HG03135 (cell line): ENCODE results near the gene CXCL10.
"Not testable (repeated sequence)": the region's sequence is repeated elsewhere in the genome, so short reads cannot be mapped to it uniquely, and the experiment has no call there.

Experiments used
- ATAC-seq: cut with Tn5 transposase; IDR thresholded peaks from one replicate; pipeline ENCODE4 v1.9.1; 2021; ENCODE audit warnings: mild to moderate bottlenecking, moderate library complexity; ENCODE audit not compliant: unreplicated experiment

The CXCL10 gene

DNA sequence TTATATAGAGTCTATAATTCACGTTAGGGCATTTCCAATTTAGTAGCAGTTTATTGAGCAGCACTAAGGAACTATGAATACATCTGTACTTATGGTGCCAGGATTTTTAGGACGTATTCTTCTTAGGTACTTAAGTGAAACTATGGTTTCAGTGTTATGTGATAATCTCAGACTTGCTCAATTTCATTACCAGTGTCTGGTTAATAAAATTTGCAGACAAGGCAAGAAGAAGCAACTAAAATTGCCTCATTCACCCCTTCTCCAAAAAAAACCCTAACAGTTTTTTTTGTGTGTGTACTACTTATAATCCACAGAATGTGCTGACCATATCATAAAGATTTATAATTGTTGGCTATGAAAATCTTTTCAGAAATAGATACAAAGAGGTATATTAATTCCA lies 6.0 kb upstream of the CXCL10 start:
- no peak for ATAC-seq

DNA sequence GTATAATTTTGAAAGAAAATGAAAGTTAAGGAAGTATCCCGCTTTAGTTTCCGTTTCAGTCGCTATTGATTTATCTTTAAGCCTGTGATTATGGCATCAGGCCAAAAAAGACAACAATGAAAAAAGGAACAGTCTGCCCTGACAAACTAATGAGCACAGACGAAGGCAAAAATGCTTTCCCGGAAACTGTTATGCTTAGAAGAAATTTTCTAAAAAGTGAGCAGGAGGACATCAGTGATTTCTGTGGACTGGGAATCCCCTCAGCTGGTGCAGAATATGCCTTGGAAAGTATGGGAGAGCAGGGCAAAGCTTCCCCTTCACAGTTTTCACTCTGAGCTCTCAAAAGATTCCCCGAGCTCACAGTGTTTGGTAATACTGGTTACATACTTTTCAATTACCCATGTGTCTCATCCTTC lies 5.1 kb upstream of the CXCL10 start:
- no peak for ATAC-seq

GRCh38 chr4:76024065-76024464 lies 768 bp upstream of the CXCL10 start:
- ATAC-seq = no peak

GRCh38 chr4:76022677-76023076 lies 620 bp downstream of the CXCL10 start:
- ATAC-seq = no peak

DNA sequence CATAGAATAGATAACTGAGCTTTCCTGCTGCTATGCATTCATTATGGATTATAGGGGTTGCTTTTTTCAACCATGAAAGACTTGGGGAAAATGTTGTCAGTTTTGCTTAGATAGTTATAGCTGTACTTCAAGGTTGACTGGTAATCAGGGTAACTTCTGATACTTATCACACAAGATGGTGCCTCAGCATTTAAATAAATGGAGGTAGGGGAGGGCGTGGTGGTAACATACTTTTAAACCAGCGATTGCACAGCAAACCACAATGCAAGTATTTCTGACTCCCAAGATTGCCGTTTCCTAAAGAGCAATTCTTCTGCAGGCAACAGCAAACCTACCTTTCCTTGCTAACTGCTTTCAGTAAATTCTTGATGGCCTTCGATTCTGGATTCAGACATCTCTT lies 1.3 kb downstream of the CXCL10 start:
- ATAC-seq = no peak

DNA sequence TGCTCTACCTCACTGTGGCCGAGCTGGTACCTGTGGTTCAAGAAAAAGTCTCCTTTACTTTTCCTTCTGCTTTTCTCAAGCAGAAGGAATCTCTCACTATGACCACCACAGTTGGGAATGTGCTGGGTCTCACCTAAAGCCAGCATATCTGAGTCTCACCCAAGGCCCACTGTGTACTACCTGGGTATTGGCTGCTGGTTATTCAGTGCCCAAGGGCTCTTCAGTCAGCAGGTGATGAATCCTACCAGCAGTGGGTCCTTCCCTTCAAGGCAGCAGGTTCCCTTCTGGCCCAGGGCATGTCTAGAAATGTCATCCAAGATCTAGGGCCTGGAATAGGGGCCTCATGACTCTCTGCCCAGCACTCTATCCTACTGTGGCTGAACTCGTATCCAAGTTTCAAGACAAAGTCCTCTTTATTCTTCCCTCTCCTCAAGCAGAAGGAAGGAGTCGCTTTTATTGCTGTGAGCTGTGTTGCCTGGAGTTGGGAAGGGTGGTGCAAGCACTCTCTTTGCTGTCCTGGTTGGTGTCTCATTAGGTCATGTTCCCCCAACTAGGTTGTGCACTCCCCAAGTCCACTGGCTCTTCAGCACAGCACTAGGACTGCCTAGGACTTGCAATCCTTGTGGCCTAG lies 6.1 kb downstream of the CXCL10 start:
- no peak for ATAC-seq

DNA sequence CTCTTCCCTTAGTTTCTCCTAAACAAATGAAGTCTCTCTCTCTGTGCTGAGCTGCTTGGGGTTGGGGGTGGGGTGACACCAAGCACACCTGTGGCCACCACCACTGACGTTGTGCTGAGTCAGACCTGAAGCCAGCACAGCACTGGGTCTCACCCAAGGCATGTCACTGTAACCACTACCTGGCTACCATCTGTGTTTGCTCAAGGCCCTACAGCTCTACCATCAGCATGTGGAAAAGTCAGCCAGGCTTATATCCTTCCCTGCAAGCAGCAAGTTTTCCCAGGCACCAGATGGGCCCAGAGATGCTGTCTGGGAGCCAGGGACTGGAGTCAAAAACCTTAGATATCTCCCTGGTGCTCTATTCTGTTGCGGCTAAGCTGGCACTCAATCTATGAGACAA lies 6.9 kb downstream of the CXCL10 start:
- peak; percentile 72 for ATAC-seq

GRCh38 chr4:76013540-76013939 lies 9.8 kb downstream of the CXCL10 start:
- no peak for ATAC-seq

- no peak for ATAC-seq
Measured at GRCh38 chr4:76012388-76012801, 10.9 kb downstream of the CXCL10 start.

GRCh38 chr4:76011700-76012387 lies 11.5 kb downstream of the CXCL10 start:
- no peak for ATAC-seq

DNA sequence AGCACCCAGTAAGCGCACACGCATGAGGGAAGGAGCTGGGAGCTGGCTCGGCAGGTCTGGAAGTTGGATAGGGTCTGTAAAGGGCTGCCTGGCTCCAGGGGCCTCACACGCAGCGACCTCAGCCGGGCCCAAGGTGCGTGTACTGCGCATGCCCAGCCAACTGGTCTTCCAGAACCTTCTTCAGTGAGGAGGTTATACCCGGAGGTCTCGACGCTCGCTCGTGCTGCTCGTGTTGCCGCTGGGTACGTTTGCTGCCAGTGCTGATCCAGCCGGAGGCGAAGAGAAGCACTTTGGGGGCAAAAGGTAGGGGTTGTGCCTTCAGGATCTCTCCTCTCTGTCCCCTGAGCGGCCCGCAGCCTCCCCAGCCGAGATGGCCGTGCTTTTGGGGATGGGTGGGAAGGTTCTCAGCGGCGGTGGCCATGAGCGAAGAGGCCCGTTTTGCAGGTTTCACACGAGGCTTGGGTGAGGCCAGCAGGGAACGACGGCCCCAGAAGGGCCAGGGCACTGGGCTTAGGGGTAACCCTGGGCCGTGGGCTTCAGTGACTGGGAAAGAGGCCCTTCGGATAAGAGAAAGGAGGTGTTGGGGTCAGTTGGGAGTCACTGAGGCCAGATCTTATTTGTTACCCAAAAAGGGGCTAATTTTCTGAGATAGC lies 12.2 kb downstream of the CXCL10 start:
- ATAC-seq = no peak

DNA sequence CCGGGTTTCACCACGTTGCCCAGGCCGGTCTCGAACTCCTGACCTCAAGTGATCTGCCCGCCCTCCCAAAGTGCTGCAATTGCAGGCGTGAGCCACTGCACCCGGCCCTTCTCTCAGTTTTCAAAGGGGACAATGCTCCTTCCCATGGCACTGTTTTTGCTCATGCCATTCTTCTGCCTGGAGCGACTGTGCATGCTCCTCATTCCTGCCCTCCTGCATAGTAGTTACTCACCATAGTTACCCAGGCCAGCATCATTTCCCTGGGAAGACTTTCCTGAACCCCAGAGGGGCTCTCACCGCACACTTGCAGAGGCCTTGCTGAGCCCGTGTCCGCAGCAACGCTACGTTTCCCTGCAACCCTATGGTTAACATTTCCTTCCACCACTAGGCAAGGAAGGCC lies 12.7 kb downstream of the CXCL10 start:
- ATAC-seq = no peak

DNA sequence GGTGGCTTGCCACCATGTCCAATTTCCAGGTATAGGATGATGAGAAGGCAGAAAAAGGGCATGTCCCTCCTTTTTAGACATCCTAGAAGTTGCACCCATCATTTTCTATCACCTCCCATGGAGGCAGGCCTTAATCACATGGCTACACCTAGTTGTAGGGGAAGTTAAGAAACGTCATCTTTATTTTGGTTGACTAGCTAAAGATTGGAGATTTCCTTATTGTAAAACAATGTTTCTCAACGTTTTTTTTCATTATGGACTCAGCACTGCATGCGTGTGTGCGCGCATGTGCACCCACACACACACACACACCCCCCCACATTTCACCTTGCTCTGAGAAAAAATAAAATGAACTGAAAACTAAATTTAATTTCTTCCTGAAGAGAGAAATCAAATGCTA lies 14.0 kb downstream of the CXCL10 start:
- no peak for ATAC-seq

GRCh38 chr4:76007089-76007862 lies 16.0 kb downstream of the CXCL10 start, which contains the start of gene CXCL9:
TSS of gene CXCL9 (minus strand) at chr4:76007509. CDS start at chr4:76007449, 60 bp downstream.
- no peak for ATAC-seq

DNA sequence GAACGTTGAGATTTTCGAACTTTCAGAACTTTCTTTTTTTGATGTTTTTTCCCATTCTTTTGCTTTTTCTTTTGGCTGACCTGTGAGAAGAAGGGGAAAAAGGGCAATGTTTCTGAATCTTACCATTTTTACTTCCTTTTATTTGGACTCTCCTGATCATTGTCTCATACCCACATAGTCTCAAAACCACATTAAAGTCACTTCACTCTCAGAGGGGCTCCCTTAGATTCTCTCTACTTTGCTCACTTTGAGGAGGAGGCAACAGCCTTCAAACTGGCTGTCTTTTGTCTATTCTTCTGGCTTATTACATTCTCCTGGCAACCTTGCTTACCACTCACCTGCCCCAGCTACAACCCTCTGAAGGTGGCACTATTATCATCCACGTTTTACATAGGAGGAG lies 19.7 kb downstream of the CXCL10 start:
- no peak for ATAC-seq

GRCh38 chr4:76003035-76003434 lies 20.3 kb downstream of the CXCL10 start:
- no peak for ATAC-seq

DNA sequence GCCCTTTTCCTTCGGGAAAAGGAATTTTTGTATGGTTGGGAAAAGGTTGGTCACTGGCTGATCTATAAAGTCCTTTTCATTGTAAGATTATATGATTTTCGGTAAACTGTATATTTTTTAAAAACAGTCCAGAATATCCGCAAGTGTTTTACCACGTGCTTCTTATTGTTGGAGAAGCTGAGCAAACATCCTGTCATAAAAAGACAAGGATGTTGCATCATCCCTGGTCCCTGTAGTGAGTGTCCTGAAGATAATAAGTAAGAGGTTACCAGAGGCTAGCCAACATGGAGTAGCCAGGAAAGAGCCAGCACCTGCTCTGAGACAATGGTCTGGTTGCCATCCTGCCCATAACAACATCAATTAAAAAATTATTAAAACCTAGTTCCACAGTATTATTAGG lies 21.1 kb downstream of the CXCL10 start:
- ATAC-seq = no peak

DNA sequence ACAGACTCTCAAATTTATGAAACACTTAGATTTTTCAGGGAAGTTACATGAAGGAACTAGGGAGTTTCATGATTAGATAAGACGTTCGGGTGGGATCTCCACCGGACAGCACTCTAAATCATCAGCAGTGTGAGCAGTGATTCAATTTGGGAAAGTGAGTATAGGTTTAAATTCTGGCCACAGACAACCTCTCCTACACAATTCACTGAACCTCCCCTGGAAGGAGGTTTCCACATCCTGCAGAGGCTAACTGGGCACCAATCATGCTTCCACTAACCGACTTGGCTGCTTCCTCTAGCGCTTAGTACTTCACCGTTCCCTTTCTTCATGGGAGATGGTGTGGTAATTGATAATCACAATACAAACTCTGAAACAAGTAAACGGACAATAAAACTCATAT lies 21.6 kb downstream of the CXCL10 start:
- no peak for ATAC-seq

- ATAC-seq = no peak
Measured at GRCh38 chr4:76000279-76000678, 23.0 kb downstream of the CXCL10 start.

DNA sequence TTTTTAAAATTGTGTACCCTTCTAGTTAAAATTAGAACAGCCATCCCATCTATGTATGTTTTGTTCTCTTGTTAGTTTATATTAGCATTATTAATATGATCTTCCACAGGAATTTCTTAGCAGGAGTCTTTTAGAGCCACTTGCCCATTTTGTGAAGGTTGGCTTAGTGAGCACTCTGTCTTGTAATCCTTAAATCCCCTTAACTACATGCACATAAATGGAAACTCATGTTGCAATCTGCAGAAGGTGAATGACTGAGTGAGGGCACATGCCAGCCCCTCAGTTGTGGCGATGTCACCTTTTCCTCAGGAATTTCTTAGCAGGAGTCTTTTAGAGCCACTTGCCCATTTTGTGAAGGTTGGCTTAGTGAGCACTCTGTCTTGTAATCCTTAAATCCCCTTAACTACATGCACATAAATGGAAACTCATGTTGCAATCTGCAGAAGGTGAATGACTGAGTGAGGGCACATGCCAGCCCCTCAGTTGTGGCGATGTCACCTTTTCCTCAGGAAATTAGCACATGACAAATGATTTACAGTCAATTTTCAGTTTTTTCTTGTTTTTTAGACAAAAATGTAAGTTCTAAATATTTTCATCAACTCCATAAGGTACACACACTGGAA lies 24.7 kb downstream of the CXCL10 start:
- not testable (repeated sequence) for ATAC-seq

GRCh38 chr4:75997946-75998345 lies 25.4 kb downstream of the CXCL10 start:
- no peak for ATAC-seq
